ENCODE results near the gene TBRG4.

The TBRG4 gene

DNA sequence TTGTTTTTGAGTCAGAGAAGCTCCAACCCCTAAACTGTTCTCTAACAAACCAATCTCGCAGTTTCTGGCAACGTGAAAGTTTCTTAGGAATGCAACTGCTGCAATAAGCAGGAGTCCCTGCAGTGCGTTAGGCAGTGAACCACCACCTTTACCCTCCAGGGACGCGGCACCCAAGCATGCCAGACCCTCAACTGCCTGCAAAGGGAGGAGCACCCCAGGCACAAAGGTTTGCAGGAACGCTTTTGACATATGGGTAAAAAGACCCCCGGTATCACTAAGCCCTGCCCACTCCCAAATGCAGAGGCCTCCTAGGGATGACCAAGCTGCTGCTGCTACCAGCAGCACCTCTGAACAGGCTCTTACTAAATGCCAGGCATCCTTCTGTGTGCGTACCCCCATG lies 4.7 kb downstream of the TBRG4 start:
- no peak overlapping the region for H3K4me3 ChIP-seq (ENCODE audit: low read length)
- no peak for TF ChIP-seq CTCF (conservative IDR thresholded peaks at IDR 0.05; ENCODE audit: low read depth, low read length)
- no peak for DNase-seq (ENCODE audit: low read depth)

DNA sequence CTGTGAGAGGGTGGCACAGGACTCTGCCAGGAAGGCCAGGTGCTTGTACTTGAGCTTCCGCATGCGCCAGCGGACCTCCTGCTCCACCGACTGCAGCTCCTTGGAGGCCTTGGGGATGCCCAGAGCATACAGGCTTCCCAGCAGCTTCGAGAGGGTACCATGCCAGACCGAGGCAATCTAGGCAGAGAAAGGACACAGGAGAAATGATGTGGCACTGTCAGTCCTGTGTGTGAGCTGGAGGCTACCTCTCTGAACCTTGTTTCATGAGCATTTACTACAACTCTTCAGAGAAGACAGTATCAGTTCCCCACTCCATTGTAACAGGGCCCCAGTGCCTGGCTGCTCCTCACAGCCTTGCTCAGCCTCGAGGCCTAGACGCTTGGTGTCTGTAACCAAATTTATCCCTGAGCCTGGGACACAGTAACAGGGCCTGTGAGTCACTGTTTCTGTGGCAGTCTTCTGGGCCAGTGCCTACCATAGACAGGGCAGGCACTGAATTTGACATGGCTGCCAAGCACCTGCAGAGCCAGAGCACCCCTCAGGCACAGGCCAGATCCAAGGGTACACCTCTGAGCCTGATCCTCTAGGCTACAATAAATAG lies 5.8 kb downstream of the TBRG4 start:
- no peak overlapping the region for H3K4me3 ChIP-seq (ENCODE audit: low read length)
- no peak for DNase-seq (ENCODE audit: low read depth)
- no peak for TF ChIP-seq CTCF (conservative IDR thresholded peaks at IDR 0.05; ENCODE audit: low read depth, low read length)

- TF ChIP-seq CTCF (conservative IDR thresholded peaks at IDR 0.05; ENCODE audit: low read depth, low read length) = no peak
- H3K4me3 ChIP-seq (ENCODE audit: low read length) = no peak overlapping the region
- no peak for DNase-seq (ENCODE audit: low read depth)
These were observed 6.5 kb downstream of the TBRG4 start for GRCh38 chr7:45104844-45105587.

GRCh38 chr7:45103958-45104843 lies 7.3 kb downstream of the TBRG4 start:
- no peak for TF ChIP-seq CTCF (conservative IDR thresholded peaks at IDR 0.05; ENCODE audit: low read depth, low read length)
- H3K4me3 ChIP-seq (ENCODE audit: low read length) = no peak overlapping the region
- DNase-seq (ENCODE audit: low read depth) = no peak

DNA sequence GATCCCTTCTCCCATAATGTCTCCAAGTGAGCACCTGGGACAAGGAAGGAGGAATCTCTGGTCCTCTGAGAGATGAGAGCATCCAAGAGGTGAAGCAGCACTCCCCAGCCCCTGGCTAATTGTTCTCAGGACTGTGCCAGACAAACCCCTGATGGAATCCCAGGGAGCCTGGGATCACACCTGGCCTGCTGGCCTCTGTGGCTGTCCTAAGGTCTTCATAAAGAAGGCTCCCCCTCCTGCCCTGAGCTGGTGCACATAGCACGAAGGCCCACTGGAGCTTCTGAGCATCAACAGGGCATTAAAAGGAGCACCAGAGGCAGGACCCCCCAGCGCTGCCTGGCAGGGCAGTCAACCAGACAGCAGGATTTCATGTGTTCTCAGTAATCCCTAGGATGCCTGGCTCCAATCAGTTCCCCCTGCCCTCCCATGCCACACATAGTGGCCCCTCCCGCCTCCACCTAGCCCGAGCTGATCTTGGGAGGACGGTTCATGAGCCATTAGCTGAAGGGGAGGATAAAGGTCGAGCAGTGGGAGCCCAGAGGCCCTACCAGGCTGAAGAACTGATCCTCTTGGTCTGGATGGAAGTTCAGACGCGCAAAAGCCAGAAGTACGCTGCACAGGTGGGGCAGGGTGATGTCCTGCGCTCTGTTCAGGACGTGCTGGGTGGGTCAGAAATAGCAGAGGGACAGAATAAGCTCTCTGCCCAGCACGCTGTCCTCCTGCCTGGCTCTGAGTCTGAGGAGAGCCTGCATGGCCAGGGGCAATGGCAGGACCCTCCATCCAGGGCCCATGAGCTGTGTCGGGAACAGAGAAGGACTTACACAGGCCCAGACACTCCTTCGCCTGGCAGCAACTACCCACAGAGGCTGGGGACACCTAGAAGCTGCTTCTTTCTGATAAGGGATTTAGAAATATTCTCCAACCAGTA lies 8.4 kb downstream of the TBRG4 start:
- no peak for TF ChIP-seq CTCF (conservative IDR thresholded peaks at IDR 0.05; ENCODE audit: low read depth, low read length)
- H3K4me3 ChIP-seq (ENCODE audit: low read length) = no peak overlapping the region
- no peak for DNase-seq (ENCODE audit: low read depth)

GRCh38 chr7:45101748-45102147 lies 9.7 kb downstream of the TBRG4 start:
- DNase-seq (ENCODE audit: low read depth) = no peak
- no peak for TF ChIP-seq CTCF (conservative IDR thresholded peaks at IDR 0.05; ENCODE audit: low read depth, low read length)
- H3K4me3 ChIP-seq (ENCODE audit: low read length) = no peak overlapping the region
